HepG2 (cell line): ENCODE measurements around the gene FAM50A. TPM values are rescaled to one million over a fixed set of nuclear protein-coding genes. Genes with fewer than 3 reads are reported as not detected.

Experiments
- ARID4A ChIP-seq: sonication (generic); formaldehyde crosslinking; IDR thresholded peaks from 2 replicates; pipeline ENCODE4 v1.5.0; 2020; ENCODE audit warnings: mild to moderate bottlenecking, missing genetic modification reagents, borderline replicate concordance
- DNMT1 ChIP-seq: sonication (generic); formaldehyde crosslinking; IDR thresholded peaks from 2 replicates; pipeline ENCODE4 v1.5.1; 2020; ENCODE audit warnings: mild to moderate bottlenecking, missing genetic modification reagents
- HOXA3 ChIP-seq: sonication (generic); formaldehyde crosslinking; IDR thresholded peaks from 2 replicates; pipeline ENCODE4 v1.5.0; 2020; ENCODE audit warnings: missing genetic modification reagents
- MAZ ChIP-seq, 2 experiments: sonication (generic) in 1 of 2; formaldehyde crosslinking in 1 of 2; IDR thresholded peaks; 2 replicates each; pipeline versions ENCODE4 v1.5.0 to v1.6.1; 2012 to 2020; ENCODE audit warnings: low read depth in 2 of 2, mild to moderate bottlenecking in 2 of 2, borderline replicate concordance in 1 of 2, improper control_type of control experiment in 1 of 2, low read length in 1 of 2, missing genetic modification reagents in 1 of 2, moderate library complexity in 1 of 2
- MXD1 ChIP-seq: sonication (generic); formaldehyde crosslinking; IDR thresholded peaks from 2 replicates; pipeline ENCODE4 v1.4.0; 2020; ENCODE audit warnings: mild to moderate bottlenecking, missing genetic modification reagents
- MXI1 ChIP-seq: IDR thresholded peaks from 3 replicates; pipeline ENCODE4 v1.6.1; 2012; ENCODE audit warnings: low read depth, low read length, inconsistent platforms, borderline replicate concordance
- RBFOX2 ChIP-seq: fragments of 200-400 bp; formaldehyde crosslinking; IDR thresholded peaks from 2 replicates; pipeline ENCODE4 v1.6.1; 2017; ENCODE audit warnings: low read depth, mild to moderate bottlenecking, low read length
- TBL1XR1 ChIP-seq: fragments of 150-350 bp; IDR thresholded peaks from 2 replicates; pipeline ENCODE4 v1.6.1; 2014; ENCODE audit warnings: borderline replicate concordance, low read length; ENCODE audit not compliant: partially characterized antibody
- UBTF ChIP-seq: sonication (generic); formaldehyde crosslinking; IDR thresholded peaks from 2 replicates; pipeline ENCODE4 v1.4.0; 2020; ENCODE audit warnings: mild to moderate bottlenecking, missing genetic modification reagents
- ZFX ChIP-seq: sonication (generic); formaldehyde crosslinking; IDR thresholded peaks from 2 replicates; pipeline ENCODE4 v1.4.0; 2020; ENCODE audit warnings: mild to moderate bottlenecking, low read depth, missing genetic modification reagents, moderate library complexity
- ZNF770 ChIP-seq: sonication (generic); formaldehyde crosslinking; IDR thresholded peaks from 2 replicates; pipeline ENCODE4 v1.5.0; 2020; ENCODE audit warnings: mild to moderate bottlenecking, missing genetic modification reagents
- polyA plus RNA-seq, 8 experiments: library from polyadenylated mRNA; depleted of rRNA in 3 of 8; stranded (reverse) in 7 of 8; unstranded in 1 of 8; fragments of >200 nt; fragmentation: Illumina TruSeq in 4 of 8; extraction: Trizol in 4 of 8; gene quantifications; 2 replicates each; pipeline versions ENCODE4 v1.2.1 to v1.2.3, GENCODE V29; 2011 to 2016; ENCODE audit warnings: low read depth in 4 of 8, missing spikeins in 1 of 8, mixed read lengths in 1 of 8; ENCODE audit not compliant: insufficient read depth in 1 of 8
- total RNA-seq, 5 experiments: library from RNA; depleted of rRNA; stranded (reverse); fragments of >200 nt; fragmentation: Illumina TruSeq; extraction: Trizol; gene quantifications; 2 replicates each; pipeline ENCODE4 v1.2.3, GENCODE V29; 2016; ENCODE audit warnings: low read depth in 1 of 5
- TF ChIP-seq, protein P1 (sequence below): sonication (generic); formaldehyde crosslinking; IDR thresholded peaks from 2 replicates; pipeline ENCODE4 v1.5.0; 2020; ENCODE audit warnings: mild to moderate bottlenecking, missing genetic modification reagents, moderate library complexity
- TF ChIP-seq, protein P2 (sequence below): IDR thresholded peaks from 2 replicates; pipeline ENCODE4 v1.6.1; 2016; ENCODE audit warnings: missing genetic modification reagents, missing compliant biosample characterization

The FAM50A gene
- total and polyA plus RNA-seq, 2 of the 13 experiments (the other 11 are each of a cell fraction or from before 2014, with no cell fraction given), result 30.7 to 40.7 TPM

- TF ChIP-seq ARID4A, result peak; percentile 40; the same call in 1 of the 2 replicates
- no peak for TF ChIP-seq TBL1XR1
- peak; percentile 37; the same call in 1 of the 2 replicates for TF ChIP-seq MXD1 (CRISPR knock-in tag)
- TF ChIP-seq UBTF (CRISPR knock-in tag), result peak; percentile 55; the same call in 1 of the 2 replicates
- peak; percentile 75 for TF ChIP-seq HOXA3 (CRISPR knock-in tag)
- TF ChIP-seq ZNF770 (CRISPR knock-in tag), result peak; percentile 28; the same call in 1 of the 2 replicates
- TF ChIP-seq, protein P1, sequence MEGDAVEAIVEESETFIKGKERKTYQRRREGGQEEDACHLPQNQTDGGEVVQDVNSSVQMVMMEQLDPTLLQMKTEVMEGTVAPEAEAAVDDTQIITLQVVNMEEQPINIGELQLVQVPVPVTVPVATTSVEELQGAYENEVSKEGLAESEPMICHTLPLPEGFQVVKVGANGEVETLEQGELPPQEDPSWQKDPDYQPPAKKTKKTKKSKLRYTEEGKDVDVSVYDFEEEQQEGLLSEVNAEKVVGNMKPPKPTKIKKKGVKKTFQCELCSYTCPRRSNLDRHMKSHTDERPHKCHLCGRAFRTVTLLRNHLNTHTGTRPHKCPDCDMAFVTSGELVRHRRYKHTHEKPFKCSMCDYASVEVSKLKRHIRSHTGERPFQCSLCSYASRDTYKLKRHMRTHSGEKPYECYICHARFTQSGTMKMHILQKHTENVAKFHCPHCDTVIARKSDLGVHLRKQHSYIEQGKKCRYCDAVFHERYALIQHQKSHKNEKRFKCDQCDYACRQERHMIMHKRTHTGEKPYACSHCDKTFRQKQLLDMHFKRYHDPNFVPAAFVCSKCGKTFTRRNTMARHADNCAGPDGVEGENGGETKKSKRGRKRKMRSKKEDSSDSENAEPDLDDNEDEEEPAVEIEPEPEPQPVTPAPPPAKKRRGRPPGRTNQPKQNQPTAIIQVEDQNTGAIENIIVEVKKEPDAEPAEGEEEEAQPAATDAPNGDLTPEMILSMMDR, result peak; percentile 59
- peak; percentile 74 for TF ChIP-seq RBFOX2
- TF ChIP-seq ZFX (CRISPR knock-in tag), result peak; percentile 65
- TF ChIP-seq DNMT1, result 0 out of 2 replicates have a peak, but pooled peaks have one; percentile 39
- peak; percentile 45; the same call in 1 of the 3 replicates for TF ChIP-seq MXI1
- TF ChIP-seq, protein P2, sequence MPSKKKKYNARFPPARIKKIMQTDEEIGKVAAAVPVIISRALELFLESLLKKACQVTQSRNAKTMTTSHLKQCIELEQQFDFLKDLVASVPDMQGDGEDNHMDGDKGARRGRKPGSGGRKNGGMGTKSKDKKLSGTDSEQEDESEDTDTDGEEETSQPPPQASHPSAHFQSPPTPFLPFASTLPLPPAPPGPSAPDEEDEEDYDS (CRISPR knock-in tag), result peak; percentile 50; the same call in 1 of the 2 replicates
- TF ChIP-seq MAZ (IDR thresholded peaks at IDR 0.05; ENCODE audit: borderline replicate concordance, low read depth, low read length), result no peak
- TF ChIP-seq MAZ (CRISPR knock-in tag; IDR thresholded peaks at IDR 0.05; ENCODE audit: low read depth), result peak; percentile 47
Observed at GRCh38 chrX:154490414-154491083, 46.6 kb downstream of the FAM50A start, which contains the start of gene SLC10A3 (continued).
